NCI-H1436 treated with DMSO at 0.1 percent for 48 hours (cell line): Measurements from ENCODE around the gene PCDHB13.
"Not testable (repeated sequence)": the region's sequence is repeated elsewhere in the genome, so short reads cannot be mapped to it uniquely, and the experiment has no call there.

Experiments used
- DNase-seq: peaks from one replicate; lab custom pipeline; 2025; lab: John Stamatoyannopoulos, UW

The PCDHB13 gene

GRCh38 chr5:141201646-141202045 is 12.1 kb upstream of the PCDHB13 start:
- not testable (repeated sequence) for DNase-seq

GRCh38 chr5:141208478-141208877 is 5.2 kb upstream of the PCDHB13 start, which contains the start of gene PCDHB12:
PCDHB12 (plus strand) TSS chr5:141208719; CDS start chr5:141208908, 189 bp downstream.
- no peak for DNase-seq

DNA sequence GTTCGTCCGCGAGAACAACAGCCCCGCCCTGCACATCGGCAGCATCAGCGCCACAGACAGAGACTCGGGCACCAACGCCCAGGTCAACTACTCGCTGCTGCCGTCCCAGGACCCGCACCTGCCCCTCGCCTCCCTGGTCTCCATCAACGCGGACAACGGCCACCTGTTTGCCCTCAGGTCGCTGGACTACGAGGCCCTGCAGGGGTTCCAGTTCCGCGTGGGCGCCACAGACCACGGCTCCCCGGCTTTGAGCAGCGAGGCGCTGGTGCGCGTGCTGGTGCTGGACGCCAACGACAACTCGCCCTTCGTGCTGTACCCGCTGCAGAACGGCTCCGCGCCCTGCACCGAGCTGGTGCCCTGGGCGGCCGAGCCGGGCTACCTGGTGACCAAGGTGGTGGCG is 3.4 kb upstream of the PCDHB13 start:
- not testable (repeated sequence) for DNase-seq

- not testable (repeated sequence) for DNase-seq
Measured at GRCh38 chr5:141210849-141211248, 2.9 kb upstream of the PCDHB13 start.

- not testable (repeated sequence) for DNase-seq
Measured at GRCh38 chr5:141214583-141214982, 864 bp downstream of the PCDHB13 start.

GRCh38 chr5:141215504-141215903 is 1.8 kb downstream of the PCDHB13 start:
- DNase-seq, result not testable (repeated sequence)

GRCh38 chr5:141216035-141216434 is 2.3 kb downstream of the PCDHB13 start:
- not testable (repeated sequence) for DNase-seq

DNA sequence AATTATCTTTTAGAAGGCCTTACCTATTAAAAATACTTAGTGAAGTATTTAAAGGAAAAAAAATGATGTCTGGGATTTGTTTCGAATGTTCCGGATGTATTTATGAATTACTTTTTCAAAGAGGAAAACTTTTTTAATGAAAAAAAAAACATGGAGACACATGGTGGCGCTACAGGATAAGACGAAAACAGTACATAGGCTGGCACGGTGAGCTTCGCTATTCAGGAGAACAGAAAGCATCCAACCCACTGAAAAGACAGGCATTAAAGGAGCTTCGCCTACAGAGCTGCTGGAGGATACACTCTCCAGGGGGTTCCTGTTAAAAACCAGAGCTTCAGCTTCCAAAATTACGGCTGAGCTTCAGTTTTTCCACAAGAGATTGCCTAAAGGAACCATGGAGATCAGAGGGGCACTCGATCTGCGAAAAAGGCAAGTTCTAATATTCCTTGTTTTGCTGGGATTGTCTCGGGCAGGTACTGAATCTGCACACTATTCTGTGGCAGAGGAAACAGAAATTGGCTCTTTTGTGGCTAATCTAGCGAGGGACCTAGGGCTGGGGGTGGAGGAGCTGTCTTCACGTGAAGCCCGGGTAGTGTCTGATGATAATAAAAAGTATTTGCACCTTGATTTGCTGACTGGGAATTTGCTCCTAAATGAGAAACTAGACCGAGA is 9.5 kb downstream of the PCDHB13 start, which contains the start of gene PCDHB14:
Gene PCDHB14, plus strand, starts transcription at position 232 of the 672 bp plus-strand sequence. Its CDS starts 163 bp downstream, at position 395.
- no peak for DNase-seq

DNA sequence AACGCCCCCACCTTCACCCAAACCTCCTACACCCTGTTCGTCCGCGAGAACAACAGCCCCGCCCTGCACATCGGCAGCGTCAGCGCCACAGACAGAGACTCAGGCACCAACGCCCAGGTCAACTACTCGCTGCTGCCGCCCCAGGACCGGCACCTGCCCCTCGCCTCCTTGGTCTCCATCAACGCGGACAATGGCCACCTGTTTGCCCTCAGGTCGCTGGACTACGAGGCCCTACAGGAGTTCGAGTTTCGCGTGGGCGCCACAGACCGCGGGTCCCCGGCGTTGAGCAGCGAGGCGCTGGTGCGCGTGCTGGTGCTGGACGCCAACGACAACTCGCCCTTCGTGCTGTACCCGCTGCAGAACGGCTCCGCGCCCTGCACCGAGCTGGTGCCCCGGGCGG is 11.1 kb downstream of the PCDHB13 start:
- DNase-seq, result not testable (repeated sequence)

- not testable (repeated sequence) for DNase-seq
Measured at GRCh38 chr5:141225421-141225820, 11.7 kb downstream of the PCDHB13 start.

- DNase-seq, result no peak
Measured at GRCh38 chr5:141234109-141234667, 20.5 kb downstream of the PCDHB13 start.

DNA sequence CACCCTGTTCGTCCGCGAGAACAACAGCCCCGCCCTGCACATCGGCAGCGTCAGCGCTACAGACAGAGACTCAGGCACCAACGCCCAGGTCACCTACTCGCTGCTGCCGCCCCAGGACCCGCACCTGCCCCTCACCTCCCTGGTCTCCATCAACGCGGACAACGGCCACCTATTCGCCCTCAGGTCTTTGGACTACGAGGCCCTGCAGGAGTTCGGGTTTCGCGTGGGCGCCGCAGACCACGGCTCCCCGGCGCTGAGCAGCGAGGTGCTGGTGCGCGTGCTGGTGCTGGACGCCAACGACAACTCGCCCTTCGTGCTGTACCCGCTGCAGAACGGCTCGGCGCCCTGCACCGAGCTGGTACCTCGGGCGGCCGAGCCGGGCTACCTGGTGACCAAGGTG is 22.2 kb downstream of the PCDHB13 start:
- not testable (repeated sequence) for DNase-seq

DNA sequence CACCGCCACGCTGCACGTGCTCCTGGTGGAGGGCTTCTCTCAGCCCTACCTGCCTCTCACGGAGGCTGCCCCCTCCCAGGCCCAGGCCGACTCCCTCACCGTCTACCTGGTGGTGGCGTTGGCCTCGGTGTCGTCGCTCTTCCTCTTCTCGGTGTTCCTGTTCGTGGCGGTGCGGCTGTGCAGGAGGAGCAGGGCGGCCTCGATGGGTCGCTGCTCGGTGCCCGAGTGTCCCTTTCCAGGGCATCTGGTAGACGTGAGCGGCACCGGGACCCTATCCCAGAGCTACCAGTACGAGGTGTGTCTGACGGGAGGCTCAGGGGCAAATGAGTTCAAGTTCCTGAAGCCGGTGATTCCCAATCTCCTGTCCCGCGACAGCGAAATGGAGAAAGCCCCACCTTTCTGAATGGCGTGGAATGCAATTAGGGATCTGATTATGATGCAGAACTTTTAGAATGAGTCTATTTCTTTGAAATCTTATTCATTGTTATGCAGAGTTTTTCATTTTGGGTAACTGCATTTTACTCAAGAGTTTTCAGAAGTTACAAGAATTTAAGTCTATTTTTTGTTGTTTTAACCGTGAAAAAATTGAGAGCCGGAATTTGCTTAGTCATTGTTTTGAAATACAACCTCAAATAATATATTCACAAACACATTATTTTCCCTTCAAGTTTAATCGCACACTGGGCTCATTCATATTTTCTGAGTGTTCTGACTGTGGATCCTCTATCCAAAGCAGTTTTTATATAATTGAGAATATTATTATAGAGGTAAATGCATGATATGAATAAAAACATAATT is 23.0 kb downstream of the PCDHB13 start:
- DNase-seq, result no peak

DNA sequence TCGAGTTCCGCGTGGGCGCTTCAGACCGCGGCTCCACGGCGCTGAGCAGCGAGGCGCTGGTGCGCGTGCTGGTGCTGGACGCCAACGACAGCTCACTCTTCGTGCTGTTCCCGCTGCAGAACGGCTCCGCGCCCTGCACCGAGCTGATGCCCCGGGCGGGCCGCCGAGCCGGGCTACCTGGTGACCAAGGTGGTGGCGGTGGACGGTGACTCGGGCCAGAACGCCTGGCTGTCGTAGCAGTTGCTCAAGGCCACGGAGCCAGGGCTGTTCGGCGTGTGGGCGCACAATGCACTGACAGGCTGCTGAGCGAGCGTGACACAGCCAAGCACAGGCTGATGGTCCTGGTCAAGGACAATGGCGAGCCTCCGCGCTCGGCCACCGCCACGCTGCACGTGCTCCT is 27.8 kb downstream of the PCDHB13 start:
- no peak for DNase-seq

GRCh38 chr5:141245250-141245717 is 31.6 kb downstream of the PCDHB13 start, which contains the start of gene PCDHB15:
PCDHB15 (plus strand) TSS chr5:141245395; CDS start chr5:141245579, 184 bp downstream.
- no peak for DNase-seq

- DNase-seq, result not testable (repeated sequence)
Measured at GRCh38 chr5:141246971-141247370, 33.3 kb downstream of the PCDHB13 start.

DNA sequence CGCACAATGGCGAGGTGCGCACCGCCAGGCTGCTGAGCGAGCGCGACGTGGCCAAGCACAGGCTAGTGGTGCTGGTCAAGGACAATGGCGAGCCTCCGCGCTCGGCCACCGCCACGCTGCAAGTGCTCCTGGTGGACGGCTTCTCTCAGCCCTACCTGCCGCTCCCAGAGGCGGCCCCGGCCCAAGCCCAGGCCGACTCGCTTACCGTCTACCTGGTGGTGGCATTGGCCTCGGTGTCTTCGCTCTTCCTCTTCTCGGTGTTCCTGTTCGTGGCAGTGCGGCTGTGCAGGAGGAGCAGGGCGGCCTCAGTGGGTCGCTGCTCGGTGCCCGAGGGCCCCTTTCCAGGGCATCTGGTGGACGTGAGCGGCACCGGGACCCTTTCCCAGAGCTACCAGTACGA is 33.7 kb downstream of the PCDHB13 start:
- not testable (repeated sequence) for DNase-seq

DNA sequence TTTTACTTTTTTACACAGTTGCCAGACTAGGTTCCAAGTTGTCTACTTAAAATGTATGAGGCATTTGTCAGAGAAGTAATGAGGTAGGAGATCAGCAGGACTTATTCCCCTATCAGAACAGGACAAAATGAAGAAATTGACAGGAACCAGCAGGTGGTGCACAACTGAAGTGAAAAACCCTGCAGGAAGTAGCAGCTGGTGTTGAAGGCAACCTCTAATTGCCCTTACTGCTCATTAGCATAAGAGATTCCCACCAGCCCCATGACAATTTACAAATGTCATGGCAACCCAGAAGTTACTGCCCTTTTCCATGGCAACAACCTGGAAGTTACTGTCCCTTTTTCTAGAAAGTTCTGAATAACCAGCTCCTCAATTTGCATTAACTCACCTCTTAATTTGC is 36.9 kb downstream of the PCDHB13 start:
- no peak for DNase-seq

DNA sequence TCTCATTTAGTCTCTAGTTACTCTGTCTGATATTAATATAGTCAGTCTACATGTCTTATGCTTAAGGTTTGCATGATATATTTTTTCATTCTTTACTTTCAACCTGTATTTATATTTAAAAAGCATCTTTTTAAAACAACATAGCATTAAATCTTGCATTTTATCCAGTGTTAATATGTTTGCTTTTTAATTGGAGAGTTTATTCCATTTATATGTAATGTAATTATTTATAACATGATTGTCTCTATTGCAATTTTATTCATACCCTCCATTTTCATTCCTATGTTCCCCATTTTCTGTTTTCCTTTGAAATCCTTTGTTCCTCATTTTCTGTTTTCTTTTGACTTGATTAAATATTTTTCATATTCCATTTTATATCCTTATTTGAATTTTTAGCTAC is 44.7 kb downstream of the PCDHB13 start:
- DNase-seq, result no peak

DNA sequence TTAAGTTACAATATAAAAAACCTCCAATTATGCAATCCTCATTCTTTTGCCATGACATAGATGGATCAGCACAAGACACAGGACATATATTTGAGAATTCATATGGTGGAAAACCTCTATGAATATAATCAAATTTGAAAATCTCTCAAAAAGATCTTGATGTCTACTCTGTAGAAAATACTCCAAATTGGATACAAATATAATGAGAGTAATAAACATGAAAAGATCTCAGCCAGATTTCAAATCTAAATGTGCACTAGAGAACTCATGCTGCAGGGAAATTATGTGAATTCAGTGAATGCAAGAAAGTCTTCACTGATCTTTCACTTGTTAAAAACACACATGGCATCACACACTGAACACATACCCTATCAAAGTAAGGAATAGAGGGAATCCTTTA is 45.2 kb downstream of the PCDHB13 start:
- no peak for DNase-seq

- DNase-seq, result no peak
Measured at GRCh38 chr5:141260458-141261237, 46.9 kb downstream of the PCDHB13 start.

DNA sequence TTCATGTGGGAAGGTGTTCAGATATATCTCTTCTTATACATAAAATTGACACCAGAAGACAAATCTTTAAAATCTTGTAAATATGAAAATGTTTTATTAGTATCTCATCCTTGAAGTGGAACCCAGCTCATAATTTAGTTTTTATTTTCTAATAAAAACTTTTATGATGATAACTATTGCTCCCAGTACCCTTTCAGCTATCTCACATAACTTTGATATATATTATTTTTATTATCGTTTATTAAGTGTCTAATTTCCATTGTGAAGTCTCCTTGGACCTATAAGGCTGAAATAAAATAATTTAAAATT is 47.5 kb downstream of the PCDHB13 start:
- DNase-seq, result no peak
